Lung (tissue), 12 donors: ENCODE data around the gene AOX1. TPM values are rescaled to one million over a fixed set of nuclear protein-coding genes. Genes with fewer than 3 reads are reported as not detected.

Source experiments
- ATAC-seq: fragments of 200-7000 bp; cut with Tn5 transposase; one replicate; pipeline ENCODE4 v1.9.1; 2020; ENCODE audit warnings: moderate number of reproducible peaks; ENCODE audit not compliant: insufficient read depth, low FRiP score
- DNase-seq, 3 donors: peaks; one replicate each; pipeline ENCODE4 v3.0.0-alpha.2; 2013 to 2017
- H3K27ac ChIP-seq, 2 donors: one replicate each; pipeline ENCODE4 v1.5.1; 2013; ENCODE audit warnings: mild to moderate bottlenecking in 2 of 2, moderate library complexity in 2 of 2, control low read depth in 1 of 2, inconsistent platforms in 1 of 2, low read depth in 1 of 2, low read length in 1 of 2
- H3K27me3 ChIP-seq, 3 donors: one replicate each; pipeline ENCODE4 v1.5.1; 2013; ENCODE audit warnings: low read length in 2 of 3; ENCODE audit not compliant: control insufficient read depth in 3 of 3, insufficient read depth in 3 of 3
- H3K36me3 ChIP-seq, 4 donors: one replicate each; pipeline ENCODE4 v1.5.1; 2013; ENCODE audit warnings: low read length in 4 of 4, mild to moderate bottlenecking in 1 of 4, moderate library complexity in 1 of 4; ENCODE audit not compliant: control insufficient read depth in 4 of 4, insufficient read depth in 4 of 4
- H3K4me1 ChIP-seq, 5 donors: one replicate each; pipeline ENCODE4 v1.5.1; 2013; ENCODE audit warnings: low read length in 5 of 5, mild to moderate bottlenecking in 2 of 5, moderate library complexity in 1 of 5; ENCODE audit not compliant: control insufficient read depth in 5 of 5, insufficient read depth in 5 of 5
- H3K4me3 ChIP-seq: one replicate; pipeline ENCODE4 v1.5.1; 2013; ENCODE audit warnings: mild to moderate bottlenecking, control low read depth, moderate library complexity
- H3K9ac ChIP-seq, 2 donors: one replicate each; pipeline ENCODE4 v1.5.1; 2013; ENCODE audit warnings: low read length in 2 of 2, control low read depth in 1 of 2; ENCODE audit not compliant: insufficient read depth in 1 of 2
- H3K9me3 ChIP-seq, 4 donors: one replicate each; pipeline ENCODE4 v1.5.1; 2013; ENCODE audit warnings: low read length in 3 of 4, mild to moderate bottlenecking in 1 of 4, moderate library complexity in 1 of 4; ENCODE audit not compliant: control insufficient read depth in 4 of 4, insufficient read depth in 3 of 4
- CTCF ChIP-seq: IDR thresholded peaks from 2 replicates; pipeline ENCODE4 v1.5.1; 2012; ENCODE audit warnings: mild to moderate bottlenecking; ENCODE audit errors: control extremely low read depth, extremely low read depth
- WGBS, 2 donors: extraction: QIAGEN DNeasy Blood & Tissue Kit; methylation state at CpG; one replicate each; pipeline ENCODE4 v1.1.7; 2013; 5-methylcytosine and 5-hydroxymethylcytosine counted together
- polyA plus RNA-seq, 2 donors: library from polyadenylated mRNA; stranded (reverse); fragments of 200-250 nt; gene quantifications; one replicate each; pipeline ENCODE4 v1.2.1, GENCODE V29; 2013
- total RNA-seq, 2 donors: library from RNA; depleted of rRNA in 1 of 2; stranded (reverse); fragments of >200 nt in 1 of 2; gene quantifications; one replicate each; pipeline ENCODE4 v1.2.1, GENCODE V29; 2014 to 2021
- donor health status: control.
- donor health status: control.
- donor health status: Bipolar disorder and iron deficiency.
- donor health status: healthy.
- donor health status: DM: yes; HTN: yes; CAD: no.

AOX1 gene
- total and polyA plus RNA-seq, 4 donors: 8.0 to 48.5 (median 10.6) TPM

GRCh38 chr2:200693836-200694470 lies 108.1 kb downstream of the AOX1 start:
- ATAC-seq (no peak), DNase-seq (no peak)
- no peaks in the 10 kb centered on the region for H3K9me3 ChIP-seq
- peaks cover 0 to 26% (median 6%) of the 10 kb centered on the region in 5 donors for H3K4me1 ChIP-seq
- no peak overlapping the region for H3K4me3 ChIP-seq
- no peaks in the 10 kb centered on the region for H3K27me3 ChIP-seq
- no peaks in the 10 kb centered on the region for H3K36me3 ChIP-seq
- TF ChIP-seq CTCF: no peak
- no peak overlapping the region for H3K9ac ChIP-seq
- 82 to 91% methylated on average over 4 of the region's 4 CpGs for WGBS, 2 donors
- H3K27ac ChIP-seq: no peak overlapping the region

DNA sequence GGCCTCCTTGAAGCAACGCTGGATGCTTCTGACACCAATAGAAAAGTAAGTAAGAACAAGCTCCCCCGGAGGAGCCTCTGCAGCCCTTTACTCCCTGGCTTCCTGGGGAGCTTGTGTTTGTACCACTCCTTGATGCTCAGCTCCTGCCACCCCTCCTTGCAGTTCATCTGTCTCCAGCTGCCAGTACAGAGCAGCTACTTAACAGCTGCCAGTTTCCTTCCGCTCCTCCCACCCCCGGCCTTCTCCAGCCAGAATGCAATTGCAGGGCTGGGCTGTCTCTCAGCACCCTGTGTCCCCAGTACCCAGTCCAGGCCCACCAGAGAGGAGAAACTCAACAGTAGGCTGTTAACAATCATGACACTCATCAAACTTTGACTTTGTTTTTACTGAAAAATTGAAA lies 109.4 kb downstream of the AOX1 start:
- Histone ChIP-seq H3K27ac (no peak overlapping the region), H3K27me3 (no peaks in the 10 kb centered on the region), H3K36me3 (no peaks in the 10 kb centered on the region), H3K4me1 (peaks cover 0 to 28% (median 6%) of the 10 kb centered on the region in 5 donors), H3K4me3 (no peak overlapping the region), H3K9me3 (no peaks in the 10 kb centered on the region), H3K9ac (no peak overlapping the region)
- no peak for TF ChIP-seq CTCF
- peak; percentile 60 to 72 (median 60) for DNase-seq
- WGBS, 2 donors: 13 to 35% methylated on average over 4 of the region's 4 CpGs
- ATAC-seq: no peak

DNA sequence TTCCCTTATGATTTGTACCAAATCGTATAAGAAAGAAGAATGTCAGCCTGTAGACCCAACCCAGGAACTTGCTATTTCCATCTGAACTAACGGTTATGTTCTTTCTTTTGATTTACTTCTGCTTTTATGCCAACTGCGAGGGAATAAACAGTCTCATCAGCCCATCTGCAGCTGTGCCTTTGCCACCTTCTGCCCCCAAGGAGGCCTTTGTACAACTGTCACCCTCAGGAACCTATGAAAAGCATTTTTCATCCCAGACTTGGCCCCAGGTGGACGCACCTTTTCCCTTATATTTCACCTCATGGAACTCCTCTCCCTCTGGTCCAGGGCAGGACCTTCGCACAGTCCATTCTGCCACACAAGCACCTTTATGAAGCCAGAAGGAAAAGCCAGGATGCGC lies 109.8 kb downstream of the AOX1 start:
- no peaks in the 10 kb centered on the region for H3K36me3 ChIP-seq
- H3K4me1 ChIP-seq: peaks cover 0 to 28% (median 6%) of the 10 kb centered on the region in 5 donors
- H3K27ac ChIP-seq: no peak overlapping the region
- DNase-seq (no peak), ATAC-seq (no peak)
- H3K9ac ChIP-seq: no peak overlapping the region
- H3K9me3 ChIP-seq: no peaks in the 10 kb centered on the region
- H3K4me3 ChIP-seq: no peak overlapping the region
- H3K27me3 ChIP-seq: no peaks in the 10 kb centered on the region
- no peak for TF ChIP-seq CTCF
- 38 to 69% methylated on average over 6 of the region's 6 CpGs for WGBS, 2 donors

DNA sequence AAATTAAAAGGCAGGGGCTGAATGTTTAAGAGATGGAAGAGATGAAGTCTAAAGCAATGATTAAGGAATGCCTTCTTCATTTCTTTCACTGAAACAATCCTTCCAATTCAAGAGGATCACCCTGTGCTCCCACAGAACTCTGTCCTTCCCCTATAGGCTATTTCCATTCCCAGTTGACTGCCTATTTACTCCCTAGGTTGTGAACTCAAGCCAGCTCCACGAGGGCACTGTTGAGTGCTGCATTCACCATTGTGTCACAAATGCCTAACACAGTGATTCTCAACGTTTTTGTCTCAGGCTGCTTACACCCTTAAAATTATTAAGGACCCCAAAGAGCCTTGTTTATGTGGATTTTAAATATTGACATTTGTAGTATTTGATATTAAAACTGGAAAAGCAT lies 112.4 kb downstream of the AOX1 start:
- no peak for TF ChIP-seq CTCF
- H3K9me3 ChIP-seq: no peaks in the 10 kb centered on the region
- WGBS, 2 donors: 29 to 42% methylated on average over 2 of the region's 2 CpGs
- H3K4me3 ChIP-seq: no peak overlapping the region
- no peaks in the 10 kb centered on the region for H3K27me3 ChIP-seq
- DNase-seq: no peak
- ATAC-seq: no peak
- H3K4me1 ChIP-seq: peaks cover 0 to 44% (median 6%) of the 10 kb centered on the region in 5 donors
- H3K27ac ChIP-seq: no peak overlapping the region
- H3K9ac ChIP-seq: no peak overlapping the region
- H3K36me3 ChIP-seq: no peaks in the 10 kb centered on the region
